Activated T-cell treated with anti-CD3 and anti-CD28 coated beads, Interleukin-2, amount 50 U/mL, for 24 hours (primary cell): ENCODE measurements around the gene KCTD13.
A peak's percentile ranks its signal among the peaks of the same experiment; 100 is the strongest.

Experiments used
- DNase-seq: peaks from one replicate; pipeline ENCODE4 v3.0.0-alpha.2; 2020
- H3K27ac Mint-ChIP-seq: 2 replicates; pipeline ENCODE4 v1.8.0; 2020; ENCODE audit warnings: mild to moderate bottlenecking, mixed read lengths
- H3K27me3 Mint-ChIP-seq: 2 replicates; pipeline ENCODE4 v1.8.0; 2020; ENCODE audit warnings: mixed read lengths
- H3K36me3 Mint-ChIP-seq: 2 replicates; pipeline ENCODE4 v1.8.0; 2020; ENCODE audit warnings: low read depth, mixed read lengths
- H3K4me1 Mint-ChIP-seq: 2 replicates; pipeline ENCODE4 v1.8.0; 2020; ENCODE audit warnings: low read depth, mixed read lengths
- H3K4me3 Mint-ChIP-seq: 2 replicates; pipeline ENCODE4 v1.8.0; 2020; ENCODE audit warnings: mild to moderate bottlenecking, moderate library complexity, mixed read lengths
- H3K9me3 Mint-ChIP-seq: 2 replicates; pipeline ENCODE4 v1.8.0; 2020; ENCODE audit warnings: mixed read lengths

Gene KCTD13

DNA sequence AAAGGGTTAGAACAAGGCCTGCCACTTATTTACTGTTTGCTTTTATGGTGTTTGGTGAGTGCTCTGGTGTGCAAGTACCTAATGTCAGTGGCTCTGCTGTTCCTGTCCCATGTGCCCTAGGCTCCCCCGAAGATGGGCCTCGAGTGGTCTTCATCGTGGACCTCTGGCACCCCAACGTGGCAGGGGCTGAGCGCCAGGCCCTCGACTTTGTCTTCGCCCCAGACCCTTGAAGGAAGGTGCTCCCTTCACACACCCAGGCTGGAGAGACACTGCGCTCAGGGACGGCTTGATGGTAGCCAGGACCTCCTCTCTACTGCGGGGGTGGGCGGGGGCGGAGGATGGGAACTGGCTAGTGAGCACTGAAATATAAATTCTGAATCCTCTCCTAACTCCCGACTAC, 20.4 kb downstream of the KCTD13 start:
- Mint-ChIP-seq H3K27me3 (no peaks in the 10 kb centered on the region), H3K4me3 (no peak overlapping the region), H3K27ac (no peak overlapping the region), H3K36me3 (peaks cover 26% of the 10 kb centered on the region), H3K4me1 (peaks cover 9% of the 10 kb centered on the region), H3K9me3 (no peaks in the 10 kb centered on the region)
- DNase-seq, result no peak

GRCh38 chr16:29904947-29905346, 21.1 kb downstream of the KCTD13 start:
- H3K27ac Mint-ChIP-seq, result no peak overlapping the region
- peaks cover 13% of the 10 kb centered on the region for H3K4me1 Mint-ChIP-seq
- DNase-seq, result no peak
- no peak overlapping the region for H3K4me3 Mint-ChIP-seq
- H3K9me3 Mint-ChIP-seq, result no peaks in the 10 kb centered on the region
- peaks cover 25% of the 10 kb centered on the region for H3K36me3 Mint-ChIP-seq
- H3K27me3 Mint-ChIP-seq, result no peaks in the 10 kb centered on the region

GRCh38 chr16:29903590-29903989, 22.4 kb downstream of the KCTD13 start:
- peaks cover 15% of the 10 kb centered on the region for H3K4me1 Mint-ChIP-seq
- no peaks in the 10 kb centered on the region for H3K9me3 Mint-ChIP-seq

GRCh38 chr16:29901607-29901945, 24.4 kb downstream of the KCTD13 start:
- peaks cover 22% of the 10 kb centered on the region for H3K27me3 Mint-ChIP-seq
- peaks cover 7% of the 10 kb centered on the region for H3K36me3 Mint-ChIP-seq
- DNase-seq, result no peak
- H3K4me1 Mint-ChIP-seq, result peaks cover 17% of the 10 kb centered on the region
- no peaks in the 10 kb centered on the region for H3K9me3 Mint-ChIP-seq
- peak overlapping the region; percentile 26 for H3K4me3 Mint-ChIP-seq
- H3K27ac Mint-ChIP-seq, result no peak overlapping the region

More at GRCh38 chr16:29903590-29903989, 22.4 kb downstream of the KCTD13 start:
- Mint-ChIP-seq H3K27ac (no peak overlapping the region), H3K4me3 (no peak overlapping the region), H3K27me3 (peaks cover 6% of the 10 kb centered on the region), H3K36me3 (peaks cover 17% of the 10 kb centered on the region)
- no peak for DNase-seq

- Mint-ChIP-seq H3K4me3 (peak overlapping the region; percentile 84), H3K36me3 (peaks cover 4% of the 10 kb centered on the region), H3K4me1 (peaks cover 17% of the 10 kb centered on the region), H3K27ac (peak overlapping the region; percentile 75), H3K27me3 (peaks cover 25% of the 10 kb centered on the region), H3K9me3 (no peaks in the 10 kb centered on the region)
- DNase-seq, result no peak
Measured at GRCh38 chr16:29900888-29901606, 25.0 kb downstream of the KCTD13 start.

DNA sequence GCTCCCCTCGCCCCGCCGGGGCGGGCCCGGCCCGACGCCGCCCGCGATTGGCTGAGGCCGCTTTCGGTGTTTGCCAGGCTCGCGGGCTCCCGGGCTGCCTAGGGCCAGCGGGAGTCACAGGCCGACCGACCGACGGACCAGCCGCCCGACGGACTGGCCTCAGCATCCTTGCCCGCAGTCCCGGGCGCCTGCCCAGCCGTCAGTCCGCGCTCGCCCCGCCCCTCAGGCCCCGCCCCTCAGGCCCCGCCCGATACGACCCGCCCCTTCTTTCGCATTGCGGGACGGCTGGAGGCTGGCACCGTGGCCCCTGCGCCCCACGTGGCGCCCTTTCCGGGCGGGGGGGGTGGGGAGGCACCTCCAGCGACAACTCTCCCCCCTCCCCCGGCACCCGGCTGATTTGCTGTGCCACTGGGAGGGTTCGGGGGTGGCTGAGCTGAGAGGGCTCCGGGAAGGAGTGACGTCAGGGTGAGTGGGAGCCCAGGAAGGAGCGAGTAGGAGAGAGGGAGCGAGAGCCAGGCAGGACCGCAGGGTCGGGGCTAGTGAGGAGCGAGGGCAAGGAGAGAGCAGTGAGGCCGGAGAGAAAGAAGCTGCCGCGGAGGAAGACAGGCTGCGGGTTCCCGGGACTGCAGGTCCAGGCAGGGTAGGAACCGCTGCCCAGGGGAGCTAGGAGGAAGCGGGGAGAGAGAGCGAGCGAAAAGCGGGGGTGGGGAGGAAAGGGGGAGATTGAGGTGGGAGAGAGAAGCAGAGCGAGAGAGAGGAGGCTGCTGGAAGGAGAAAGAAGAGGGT, 25.7 kb downstream of the KCTD13 start, which contains the start of gene ASPHD1:
TSS of gene ASPHD1 (plus strand) at position 387 of the 786 bp plus-strand sequence. CDS start 484 bp downstream, outside the sequence.
- peak; percentile 90 for DNase-seq
- Mint-ChIP-seq H3K4me3 (peak within 1 kb of the TSS; percentile 84), H3K36me3 (no peaks in the 10 kb centered on the region), H3K27ac (peak within 1 kb of the TSS; percentile 75), H3K27me3 (peaks cover 27% of the 10 kb centered on the region), H3K9me3 (no peaks in the 10 kb centered on the region), H3K4me1 (peaks cover 17% of the 10 kb centered on the region)

DNA sequence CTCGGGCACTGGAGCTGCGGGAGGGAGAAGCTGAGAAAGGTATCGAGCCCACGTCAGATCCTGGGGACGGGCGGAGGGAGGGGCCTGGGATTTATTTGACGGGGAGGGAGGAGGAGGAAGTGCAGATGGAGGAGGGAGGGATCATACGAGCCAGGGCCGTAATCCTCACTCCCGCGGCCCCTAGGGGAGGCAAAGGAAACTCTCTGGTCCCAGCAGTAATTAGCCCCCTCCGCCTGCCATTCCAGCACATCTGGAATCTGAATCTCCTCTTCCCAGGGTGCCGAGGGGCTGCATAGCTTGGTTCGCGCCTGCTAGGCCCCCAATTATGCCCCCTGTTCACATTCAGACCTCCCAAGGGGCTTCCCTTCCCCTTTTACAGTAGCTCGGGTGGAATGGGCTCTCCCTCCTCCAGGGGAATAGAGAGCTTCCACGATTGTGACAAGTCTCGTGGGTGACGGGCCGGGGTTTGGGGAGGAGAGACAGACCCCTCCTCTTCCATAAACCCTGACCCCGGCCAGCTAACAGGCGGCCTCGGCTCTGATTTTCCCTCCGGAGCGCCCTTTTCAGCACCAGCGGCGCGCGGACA, 26.4 kb downstream of the KCTD13 start, which contains the start of gene SEZ6L2:
TSS of gene SEZ6L2 (minus strand) at position 35 of the 586 bp plus-strand sequence. CDS start 531 bp downstream, outside the sequence.
- H3K36me3 Mint-ChIP-seq, result no peaks in the 10 kb centered on the region
- no peaks in the 10 kb centered on the region for H3K9me3 Mint-ChIP-seq
- peaks cover 17% of the 10 kb centered on the region for H3K4me1 Mint-ChIP-seq
- peaks cover 27% of the 10 kb centered on the region for H3K27me3 Mint-ChIP-seq
- peak within 1 kb of the TSS; percentile 84 for H3K4me3 Mint-ChIP-seq
- peak within 1 kb of the TSS; percentile 75 for H3K27ac Mint-ChIP-seq
- no peak for DNase-seq

- Mint-ChIP-seq H3K36me3 (no peaks in the 10 kb centered on the region), H3K4me1 (peaks cover 17% of the 10 kb centered on the region), H3K27ac (no peak overlapping the region), H3K27me3 (peaks cover 27% of the 10 kb centered on the region), H3K4me3 (no peak overlapping the region), H3K9me3 (no peaks in the 10 kb centered on the region)
- DNase-seq, result no peak
Measured at GRCh38 chr16:29898804-29899515, 27.1 kb downstream of the KCTD13 start.

GRCh38 chr16:29898135-29898803, 27.8 kb downstream of the KCTD13 start:
- Mint-ChIP-seq H3K4me3 (no peak overlapping the region), H3K36me3 (no peaks in the 10 kb centered on the region), H3K27me3 (peaks cover 27% of the 10 kb centered on the region), H3K4me1 (peaks cover 13% of the 10 kb centered on the region), H3K9me3 (no peaks in the 10 kb centered on the region), H3K27ac (no peak overlapping the region)
- DNase-seq, result no peak

GRCh38 chr16:29897333-29897732, 28.7 kb downstream of the KCTD13 start:
- no peak for DNase-seq
- Mint-ChIP-seq H3K27ac (no peak overlapping the region), H3K27me3 (peaks cover 27% of the 10 kb centered on the region), H3K9me3 (no peaks in the 10 kb centered on the region), H3K4me1 (peaks cover 13% of the 10 kb centered on the region), H3K4me3 (no peak overlapping the region), H3K36me3 (no peaks in the 10 kb centered on the region)

GRCh38 chr16:29896841-29897240, 29.2 kb downstream of the KCTD13 start:
- no peaks in the 10 kb centered on the region for H3K9me3 Mint-ChIP-seq
- no peaks in the 10 kb centered on the region for H3K36me3 Mint-ChIP-seq
- H3K4me3 Mint-ChIP-seq, result no peak overlapping the region
- DNase-seq, result no peak
- peaks cover 12% of the 10 kb centered on the region for H3K4me1 Mint-ChIP-seq
- no peak overlapping the region for H3K27ac Mint-ChIP-seq
- H3K27me3 Mint-ChIP-seq, result peaks cover 27% of the 10 kb centered on the region

DNA sequence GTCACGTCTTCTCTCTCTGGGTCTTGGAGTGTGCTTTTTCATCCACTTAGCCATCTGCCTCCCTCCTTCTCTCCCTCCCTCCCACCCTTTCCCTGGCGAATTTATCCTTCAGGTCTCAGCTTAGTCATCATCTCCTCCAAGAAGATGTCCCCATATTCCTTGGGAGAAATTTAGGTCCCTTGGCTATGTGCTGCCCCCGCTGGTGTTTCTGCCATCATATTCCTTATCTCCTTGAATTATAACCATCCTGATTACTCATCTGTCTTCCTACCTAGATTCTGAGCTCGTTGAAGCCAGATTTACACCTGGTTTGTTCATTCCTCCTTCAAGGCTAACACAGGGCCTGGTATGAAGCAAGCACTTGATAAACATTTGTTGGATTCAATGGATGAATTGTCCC, 31.7 kb downstream of the KCTD13 start:
- peaks cover 2% of the 10 kb centered on the region for H3K4me1 Mint-ChIP-seq
- H3K4me3 Mint-ChIP-seq, result no peak overlapping the region
- H3K27ac Mint-ChIP-seq, result no peak overlapping the region
- no peaks in the 10 kb centered on the region for H3K36me3 Mint-ChIP-seq
- DNase-seq, result no peak
- no peaks in the 10 kb centered on the region for H3K9me3 Mint-ChIP-seq
- H3K27me3 Mint-ChIP-seq, result peaks cover 27% of the 10 kb centered on the region

- Mint-ChIP-seq H3K4me1 (peaks cover 2% of the 10 kb centered on the region), H3K36me3 (no peaks in the 10 kb centered on the region), H3K27ac (no peak overlapping the region), H3K9me3 (no peaks in the 10 kb centered on the region), H3K4me3 (no peak overlapping the region), H3K27me3 (peaks cover 21% of the 10 kb centered on the region)
- no peak for DNase-seq
Measured at GRCh38 chr16:29893553-29893952, 32.5 kb downstream of the KCTD13 start.

DNA sequence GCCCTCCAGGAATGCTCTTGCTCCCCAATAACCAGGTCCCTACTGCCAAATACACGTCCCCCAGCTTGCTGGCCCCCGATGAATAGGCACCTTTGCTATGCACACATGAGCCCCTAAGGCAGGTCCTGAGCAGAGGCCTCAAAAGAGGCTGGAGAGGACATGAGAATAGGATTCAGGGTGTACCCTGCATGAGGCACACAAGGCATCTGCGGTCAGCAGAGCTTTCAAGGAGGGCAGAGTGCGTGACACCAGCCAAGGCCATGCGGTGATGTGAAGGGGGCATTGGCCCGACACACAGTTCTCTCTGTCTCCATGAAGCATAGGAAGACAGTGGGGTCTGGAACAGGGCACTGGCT, 33.6 kb downstream of the KCTD13 start:
- DNase-seq, result no peak
- Mint-ChIP-seq H3K36me3 (no peaks in the 10 kb centered on the region), H3K9me3 (no peaks in the 10 kb centered on the region), H3K27ac (no peak overlapping the region), H3K4me1 (no peaks in the 10 kb centered on the region), H3K4me3 (no peak overlapping the region), H3K27me3 (peaks cover 10% of the 10 kb centered on the region)
